Endothelial cell of umbilical vein (primary cell): ENCODE measurements around the gene KIF21B. TPM values are rescaled to one million over a fixed set of nuclear protein-coding genes. Genes with fewer than 3 reads are reported as not detected.

Source experiments
- BruUV-seq: library from RNA; stranded (reverse); fragments of 400-500 nt; replicated peaks from 2 replicates; lab custom pipeline; 2021; lab: Mats Ljungman, UMichigan
- CTCF ChIA-PET: fragments of 300-600, 350-600 bp; sonication (Branson Sonifier 250); formaldehyde crosslinking; loops from one replicate; lab custom pipeline; 2021; ENCODE audit warnings: antibody characterized with exemption, inconsistent platforms; lab: Charles Lee
- POLR2A ChIA-PET: fragments of 300-600, 350-600 bp; sonication (Branson Sonifier 250); formaldehyde crosslinking; loops from one replicate; lab custom pipeline; 2021; ENCODE audit warnings: antibody characterized with exemption, inconsistent platforms; lab: Charles Lee
- DNase-seq: peaks from one replicate; pipeline ENCODE4 v3.0.0-alpha.2; 2011; ENCODE audit warnings: low read depth, low spot score
- FAIRE-seq: peaks from 2 replicates; lab custom pipeline; 2011; peaks lifted over from hg19 to GRCh38; lab: Jason Lieb, UNC
- H2AFZ ChIP-seq: 2 replicates; pipeline ENCODE4 v1.6.0; 2012; ENCODE audit warnings: low read depth, low read length, control low read depth, inconsistent platforms
- H3K27ac ChIP-seq: 2 replicates; pipeline ENCODE4 v1.5.1; 2011; ENCODE audit warnings: low read depth, mild to moderate bottlenecking, control low read depth, low read length, moderate library complexity; ENCODE audit not compliant: insufficient read depth
- H3K27me3 ChIP-seq, 2 experiments: 2 replicates each; pipeline versions ENCODE4 v1.6.0 to v1.6.1; 2011; ENCODE audit warnings: low read length in 2 of 2, mixed read lengths in 1 of 2; ENCODE audit not compliant: control insufficient read depth in 2 of 2, insufficient read depth in 2 of 2
- H3K36me3 ChIP-seq, 2 experiments: 2 replicates in 1 of 2; 3 replicates in 1 of 2; pipeline ENCODE4 v1.5.1; 2011; ENCODE audit warnings: low read length in 2 of 2, mild to moderate bottlenecking in 1 of 2, moderate library complexity in 1 of 2; ENCODE audit not compliant: control insufficient read depth in 2 of 2, insufficient read depth in 2 of 2; ENCODE audit errors: extremely low read depth in 1 of 2
- H3K4me1 ChIP-seq: 3 replicates; pipeline ENCODE4 v1.5.1; 2011; ENCODE audit warnings: mild to moderate bottlenecking, low read length; ENCODE audit not compliant: control insufficient read depth, insufficient read depth; ENCODE audit errors: extremely low read depth
- H3K4me2 ChIP-seq: 2 replicates; pipeline ENCODE4 v1.6.1; 2011; ENCODE audit warnings: low read length, control low read depth, mixed read lengths; ENCODE audit not compliant: insufficient read depth
- H3K4me3 ChIP-seq, 3 experiments: fragments of 200-600 bp in 1 of 3; sonication (generic), shearing (Covaris generic) in 1 of 3; replicated peaks in 1 of 3; 2 replicates each; pipeline ENCODE4 v1.5.1; 2011 to 2016; ENCODE audit warnings: control low read depth in 3 of 3, low read length in 3 of 3, mild to moderate bottlenecking in 2 of 3, inconsistent platforms in 1 of 3, low read depth in 1 of 3, moderate library complexity in 1 of 3; ENCODE audit not compliant: insufficient read depth in 1 of 3
- H3K79me2 ChIP-seq: 2 replicates; pipeline ENCODE4 v1.6.0; 2012; ENCODE audit warnings: low read length, inconsistent platforms; ENCODE audit not compliant: control insufficient read depth, insufficient read depth
- H3K9ac ChIP-seq: replicated peaks from 2 replicates; pipeline ENCODE3; 2011; ENCODE audit warnings: low read length, control low read depth; ENCODE audit not compliant: insufficient read depth; ENCODE audit errors: extremely low read depth
- H3K9me1 ChIP-seq: replicated peaks from 3 replicates; pipeline ENCODE4 v1.6.0; 2011; ENCODE audit warnings: mild to moderate bottlenecking, low read length; ENCODE audit not compliant: control insufficient read depth, insufficient read depth; ENCODE audit errors: extremely low read depth
- H3K9me3 ChIP-seq: replicated peaks from 2 replicates; pipeline ENCODE4 v1.5.1; 2012; ENCODE audit warnings: low read length, inconsistent platforms; ENCODE audit not compliant: control insufficient read depth, insufficient read depth
- H4K20me1 ChIP-seq: replicated peaks from 2 replicates; pipeline ENCODE3; 2011; ENCODE audit warnings: mild to moderate bottlenecking, low read length; ENCODE audit not compliant: control insufficient read depth, insufficient read depth; ENCODE audit errors: extremely low read depth
- FOS ChIP-seq: IDR thresholded peaks from 2 replicates; pipeline ENCODE4 v1.6.1; 2011; ENCODE audit warnings: mild to moderate bottlenecking, low read length, moderate library complexity, borderline replicate concordance; ENCODE audit not compliant: insufficient read depth
- GATA2 ChIP-seq: IDR thresholded peaks from 2 replicates; pipeline ENCODE4 v1.7.0; 2011; ENCODE audit warnings: low read depth, mild to moderate bottlenecking, moderate library complexity, mixed read lengths, low read length; ENCODE audit not compliant: insufficient read length, insufficient read depth
- JUN ChIP-seq: IDR thresholded peaks from 2 replicates; pipeline ENCODE4 v1.6.1; 2011; ENCODE audit warnings: borderline replicate concordance, low read depth; ENCODE audit not compliant: insufficient read length, insufficient read depth
- MYC ChIP-seq: IDR thresholded peaks from one replicate; pipeline ENCODE4 v1.6.1; 2011; ENCODE audit warnings: mild to moderate bottlenecking, low read depth, low read length
- POLR2AphosphoS5 ChIP-seq: IDR thresholded peaks from 2 replicates; pipeline ENCODE4 v1.6.1; 2012; ENCODE audit warnings: low read depth, mild to moderate bottlenecking, control low read depth, low read length, moderate library complexity; ENCODE audit not compliant: insufficient read depth
- dilution Hi-C: fragments of 300-500 bp; cut with MboI; formaldehyde crosslinking; loops from one replicate; pipeline ENCODE4 v1.15.0; 2019; ENCODE audit warnings: low sequenced_read_pairs; ENCODE audit not compliant: extremely low pct_ligation_motif_present
- intact Hi-C: fragments of 100-400 bp; cut with micrococcal nuclease; formaldehyde crosslinking; loops from one replicate; pipeline ENCODE4 v1.10.0; 2022
- polyA plus RNA-seq, 4 experiments: library from polyadenylated mRNA; depleted of rRNA in 3 of 4; stranded (reverse) in 3 of 4; unstranded in 1 of 4; fragments of >200 nt; gene quantifications; 2 replicates each; pipeline versions ENCODE4 v1.2.1 to v1.2.3, GENCODE V29; 2011 to 2012; ENCODE audit warnings: missing spikeins in 1 of 4
- total RNA-seq: library from RNA; stranded (reverse); gene quantifications from 2 replicates; pipeline ENCODE4 v1.2.3, GENCODE V29; 2021
- TF ChIP-seq, protein P1 (sequence below): IDR thresholded peaks from 2 replicates; pipeline ENCODE4 v1.6.1; 2011; ENCODE audit not compliant: insufficient read depth, insufficient read length
- TF ChIP-seq, protein P2 (sequence below), 2 donors: IDR thresholded peaks; 1 replicate in 1 of 2; 2 replicates in 1 of 2; pipeline ENCODE4 v1.5.1; 2011; ENCODE audit warnings: low read length in 2 of 2, mild to moderate bottlenecking in 2 of 2, moderate library complexity in 2 of 2, control low read depth in 1 of 2, inconsistent platforms in 1 of 2, low read depth in 1 of 2; ENCODE audit not compliant: insufficient read depth in 1 of 2; ENCODE audit errors: extremely low read depth in 1 of 2

The KIF21B gene
- total and polyA plus RNA-seq, 2 donors (not counting 3 experiments of a cell fraction or from before 2014, with no cell fraction given): 1.9 to 4.4 TPM

DNA sequence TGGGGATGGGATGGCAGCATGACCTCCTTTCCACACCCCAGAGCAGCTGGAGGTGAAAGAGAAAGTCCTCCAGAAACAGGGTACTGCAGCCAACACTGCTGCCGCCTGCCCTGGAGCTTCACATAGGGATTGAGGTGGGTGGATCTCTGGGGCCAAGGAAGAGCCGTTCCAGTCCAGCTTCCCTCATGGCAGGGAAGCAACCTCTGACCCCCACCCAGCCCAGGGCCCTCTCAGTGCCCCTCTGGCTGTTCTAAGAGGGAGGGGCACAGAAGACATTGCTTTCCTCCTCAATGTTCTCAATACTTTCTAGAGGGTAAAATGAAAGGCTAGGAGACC is 5.7 kb downstream of the KIF21B start:
- Histone ChIP-seq H3K27me3 (no peaks in the 10 kb centered on the region), H3K4me2 (no peak overlapping the region), H3K4me3 (no peak overlapping the region), H3K27ac (no peak overlapping the region), H3K9me1 (no peaks in the 10 kb centered on the region), H3K79me2 (no peaks in the 10 kb centered on the region), H3K4me1 (peaks cover 36% of the 10 kb centered on the region), H3K9me3 (no peaks in the 10 kb centered on the region), H4K20me1 (no peaks in the 10 kb centered on the region), H2AFZ (no peak overlapping the region), H3K36me3 (no peaks in the 10 kb centered on the region), H3K9ac (no peak overlapping the region)
- POLR2A ChIA-PET: no interaction called here
- intact Hi-C loops: no loop called here
- BruUV-seq: no TSS peak
- dilution Hi-C loops: no loop called here
- FAIRE-seq (no peak), DNase-seq (no peak)
- CTCF ChIA-PET: interaction anchor here (0.9 to 4.4 kb wide), 4 partner anchors 7 to 46 kb away, joined by 3 to 66 read pairs (median 6); partner anchors contain the start of gene KIF21B
- TF ChIP-seq MYC: no peak
- TF ChIP-seq, protein P1, sequence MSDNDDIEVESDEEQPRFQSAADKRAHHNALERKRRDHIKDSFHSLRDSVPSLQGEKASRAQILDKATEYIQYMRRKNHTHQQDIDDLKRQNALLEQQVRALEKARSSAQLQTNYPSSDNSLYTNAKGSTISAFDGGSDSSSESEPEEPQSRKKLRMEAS: no peak
- TF ChIP-seq JUN: no peak
- TF ChIP-seq FOS: no peak
- TF ChIP-seq POLR2AphosphoS5: no peak
- TF ChIP-seq, protein P2, sequence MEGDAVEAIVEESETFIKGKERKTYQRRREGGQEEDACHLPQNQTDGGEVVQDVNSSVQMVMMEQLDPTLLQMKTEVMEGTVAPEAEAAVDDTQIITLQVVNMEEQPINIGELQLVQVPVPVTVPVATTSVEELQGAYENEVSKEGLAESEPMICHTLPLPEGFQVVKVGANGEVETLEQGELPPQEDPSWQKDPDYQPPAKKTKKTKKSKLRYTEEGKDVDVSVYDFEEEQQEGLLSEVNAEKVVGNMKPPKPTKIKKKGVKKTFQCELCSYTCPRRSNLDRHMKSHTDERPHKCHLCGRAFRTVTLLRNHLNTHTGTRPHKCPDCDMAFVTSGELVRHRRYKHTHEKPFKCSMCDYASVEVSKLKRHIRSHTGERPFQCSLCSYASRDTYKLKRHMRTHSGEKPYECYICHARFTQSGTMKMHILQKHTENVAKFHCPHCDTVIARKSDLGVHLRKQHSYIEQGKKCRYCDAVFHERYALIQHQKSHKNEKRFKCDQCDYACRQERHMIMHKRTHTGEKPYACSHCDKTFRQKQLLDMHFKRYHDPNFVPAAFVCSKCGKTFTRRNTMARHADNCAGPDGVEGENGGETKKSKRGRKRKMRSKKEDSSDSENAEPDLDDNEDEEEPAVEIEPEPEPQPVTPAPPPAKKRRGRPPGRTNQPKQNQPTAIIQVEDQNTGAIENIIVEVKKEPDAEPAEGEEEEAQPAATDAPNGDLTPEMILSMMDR (IDR thresholded peaks at IDR 0.05; ENCODE audit: extremely low read depth in 1 of 2, insufficient read depth in 1 of 2, low read depth in 1 of 2, low read length in 2 of 2): no peak
- no peak for TF ChIP-seq GATA2
